Omental fat pad (tissue), 4 donors: ENCODE results near the gene CCM2. TPM values are rescaled to one million over a fixed set of nuclear protein-coding genes. Genes with fewer than 3 reads are reported as not detected.

Experiments used
- ATAC-seq: fragments of 150-250 bp; one replicate; pipeline ENCODE4 v1.9.1; 2016; ENCODE audit warnings: mild to moderate bottlenecking, moderate library complexity; ENCODE audit not compliant: low FRiP score
- DNase-seq: peaks from one replicate; pipeline ENCODE4 v3.0.0-alpha.2; 2019; ENCODE audit warnings: low spot score
- total RNA-seq, 4 donors: library from RNA; depleted of rRNA; stranded (reverse); fragments of >200 nt; gene quantifications; one replicate each; pipeline ENCODE4 v1.1.0, GENCODE V29; 2016
- TF ChIP-seq, protein P1 (sequence below), 3 donors: fragments of 450-650 bp; IDR thresholded peaks; one replicate each; pipeline ENCODE4 v1.5.1; 2016 to 2017; ENCODE audit warnings: antibody characterized with exemption in 3 of 3, mild to moderate bottlenecking in 3 of 3, moderate library complexity in 2 of 3

CCM2 gene
- total RNA-seq, 4 donors from 2014 or later, result 40.5 to 61.7 (median 57.6) TPM

DNA sequence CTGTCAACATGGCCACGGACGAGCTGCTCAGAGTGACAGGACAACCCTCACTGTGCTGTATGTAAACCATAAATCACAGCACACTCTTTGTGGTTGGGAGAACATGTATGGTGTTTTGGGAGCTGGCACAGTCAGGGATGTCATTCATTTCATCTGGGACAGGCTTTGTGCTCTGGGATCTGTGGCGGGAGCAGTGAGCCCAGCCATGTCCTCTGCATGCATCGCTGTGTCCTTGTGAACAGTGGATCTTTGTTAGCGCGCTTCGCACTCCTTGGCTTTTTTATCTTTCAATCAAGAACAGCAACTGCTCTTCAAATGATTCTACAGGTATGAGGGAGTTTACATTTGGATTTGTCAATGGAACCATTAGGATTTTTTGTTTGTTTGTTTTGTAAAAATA is 7.1 kb downstream of the CCM2 start:
- ATAC-seq, result no peak
- TF ChIP-seq, protein P1, sequence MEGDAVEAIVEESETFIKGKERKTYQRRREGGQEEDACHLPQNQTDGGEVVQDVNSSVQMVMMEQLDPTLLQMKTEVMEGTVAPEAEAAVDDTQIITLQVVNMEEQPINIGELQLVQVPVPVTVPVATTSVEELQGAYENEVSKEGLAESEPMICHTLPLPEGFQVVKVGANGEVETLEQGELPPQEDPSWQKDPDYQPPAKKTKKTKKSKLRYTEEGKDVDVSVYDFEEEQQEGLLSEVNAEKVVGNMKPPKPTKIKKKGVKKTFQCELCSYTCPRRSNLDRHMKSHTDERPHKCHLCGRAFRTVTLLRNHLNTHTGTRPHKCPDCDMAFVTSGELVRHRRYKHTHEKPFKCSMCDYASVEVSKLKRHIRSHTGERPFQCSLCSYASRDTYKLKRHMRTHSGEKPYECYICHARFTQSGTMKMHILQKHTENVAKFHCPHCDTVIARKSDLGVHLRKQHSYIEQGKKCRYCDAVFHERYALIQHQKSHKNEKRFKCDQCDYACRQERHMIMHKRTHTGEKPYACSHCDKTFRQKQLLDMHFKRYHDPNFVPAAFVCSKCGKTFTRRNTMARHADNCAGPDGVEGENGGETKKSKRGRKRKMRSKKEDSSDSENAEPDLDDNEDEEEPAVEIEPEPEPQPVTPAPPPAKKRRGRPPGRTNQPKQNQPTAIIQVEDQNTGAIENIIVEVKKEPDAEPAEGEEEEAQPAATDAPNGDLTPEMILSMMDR (IDR thresholded peaks at IDR 0.05), result no peak
- no peak for DNase-seq

GRCh38 chr7:45007571-45008328 is 7.7 kb downstream of the CCM2 start:
- ATAC-seq (no peak), DNase-seq (no peak)
- TF ChIP-seq, protein P1 (IDR thresholded peaks at IDR 0.05), result no peak

DNA sequence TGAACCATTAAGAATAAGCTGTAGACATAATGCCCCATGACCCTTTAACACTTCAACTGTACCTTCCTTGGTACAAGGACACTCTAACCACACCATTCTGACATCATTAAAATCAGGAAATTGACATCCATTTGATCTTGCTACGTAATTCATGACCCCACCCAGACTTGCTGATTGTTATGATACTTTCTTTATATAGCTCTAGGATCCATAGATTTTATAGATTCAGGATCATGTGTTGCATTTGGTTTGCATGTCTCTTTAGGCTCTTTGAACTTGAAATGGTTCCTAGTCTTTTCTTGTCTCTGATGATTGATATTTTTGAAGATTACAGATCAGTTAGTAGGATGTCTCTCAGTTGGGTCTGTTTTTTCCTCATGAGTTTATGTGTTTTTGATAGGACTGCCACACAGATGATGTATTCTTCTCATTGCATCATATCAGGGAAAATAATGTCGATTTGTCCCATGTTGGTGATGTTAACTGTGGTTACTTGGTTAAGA is 13.5 kb downstream of the CCM2 start:
- DNase-seq (no peak), ATAC-seq (no peak)
- TF ChIP-seq, protein P1 (IDR thresholded peaks at IDR 0.05), result no peak

GRCh38 chr7:45015313-45015712 is 15.3 kb downstream of the CCM2 start:
- no peak for ATAC-seq
- no peak for DNase-seq
- TF ChIP-seq, protein P1 (IDR thresholded peaks at IDR 0.05), result no peak

DNA sequence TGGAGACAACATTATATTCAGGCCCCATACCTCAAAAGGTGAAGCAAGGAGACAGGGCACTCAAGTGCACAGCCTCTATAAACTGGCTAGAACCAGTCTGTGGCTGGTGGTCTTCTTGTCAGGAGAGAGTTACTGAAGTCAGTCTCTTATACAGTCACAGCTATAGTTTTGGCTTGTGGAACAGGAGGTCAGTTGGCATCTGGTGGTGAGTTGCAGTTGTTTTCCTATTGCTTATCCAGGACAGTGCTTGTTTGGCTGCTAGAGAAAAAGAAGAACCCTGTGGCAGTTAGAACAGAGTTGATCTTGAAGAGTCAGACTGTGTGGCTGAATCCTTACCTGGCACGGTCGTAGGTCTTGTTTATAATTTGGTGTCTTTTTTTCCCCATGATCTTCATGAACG is 17.3 kb downstream of the CCM2 start:
- no peak for ATAC-seq
- TF ChIP-seq, protein P1 (IDR thresholded peaks at IDR 0.05), result no peak

GRCh38 chr7:45020915-45021314 is 20.9 kb downstream of the CCM2 start:
- TF ChIP-seq, protein P1 (IDR thresholded peaks at IDR 0.05), result no peak
- DNase-seq (no peak), ATAC-seq (no peak)

More for the DNA sequence above, 17.3 kb downstream of the CCM2 start:
- DNase-seq, result no peak
